Smooth muscle cell of the pulmonary artery (primary cell): ENCODE data around the gene MRPS9. TPM values are rescaled to one million over a fixed set of nuclear protein-coding genes. Genes with fewer than 3 reads are reported as not detected.

Experiments used
- total RNA-seq: library from RNA; depleted of rRNA; stranded (reverse); fragments of >200 nt; gene quantifications from 2 replicates; pipeline ENCODE4 v1.2.3, GENCODE V29; 2014

MRPS9 gene
- 12.9 and 13.6 TPM in 2 replicates for total RNA-seq

GRCh38 chr2:105037572-105038382 lies at the start of gene MRPS9:
Gene MRPS9 (plus strand): TSS chr2:105038069. CDS start chr2:105038093, 24 bp downstream.

Other genes starting within 250 kb of the MRPS9 start
- gene POU3F3, start 184.0 kb upstream of the MRPS9 start, total RNA-seq, result not detected in 2 replicates
- not detected in 2 replicates for gene GPR45, start 203.7 kb downstream of the MRPS9 start, total RNA-seq